Measurements from ENCODE around the gene PLPP3. TPM values are rescaled to one million over a fixed set of nuclear protein-coding genes. Genes with fewer than 3 reads are reported as not detected.

Gene PLPP3
- total RNA-seq, 1 donor from 2014 or later = 4.6 TPM

DNA sequence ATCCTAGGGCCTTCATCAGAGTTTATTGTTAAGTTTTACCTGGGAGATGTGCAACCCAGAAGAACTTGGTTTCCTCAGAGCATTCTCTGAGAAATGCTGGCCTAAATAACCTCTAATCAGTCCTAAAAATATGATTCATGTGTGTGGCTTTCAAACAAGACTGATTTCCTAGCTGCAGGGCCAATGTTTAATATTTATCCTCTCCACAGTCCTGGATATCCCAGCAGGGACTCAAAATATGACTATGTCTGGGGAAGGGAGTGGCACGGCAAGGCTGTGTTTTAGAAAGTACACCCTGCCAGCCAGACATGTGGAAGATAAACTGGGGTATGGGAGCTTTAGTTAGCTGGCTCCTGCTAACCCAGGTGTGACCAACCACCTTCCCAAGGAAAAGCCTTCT, 26.3 kb downstream of the PLPP3 start:
- H3K36me3 Mint-ChIP-seq (ENCODE audit: low read depth) = no peaks in the 10 kb centered on the region
- DNase-seq = no peak
- no peak overlapping the region for H3K27ac Mint-ChIP-seq
- intact Hi-C loops (cut with micrococcal nuclease) = no loop called here
- no peaks in the 10 kb centered on the region for H3K27me3 Mint-ChIP-seq
- CTCF ChIA-PET = no interaction called here
- POLR2A ChIA-PET = no interaction called here
- peaks cover 10% of the 10 kb centered on the region for H3K4me1 Mint-ChIP-seq
- H3K4me3 Mint-ChIP-seq = no peak overlapping the region
- ATAC-seq (ENCODE audit: low read depth) = no peak
- H3K9me3 Mint-ChIP-seq = no peaks in the 10 kb centered on the region
- TF ChIP-seq, protein P1, sequence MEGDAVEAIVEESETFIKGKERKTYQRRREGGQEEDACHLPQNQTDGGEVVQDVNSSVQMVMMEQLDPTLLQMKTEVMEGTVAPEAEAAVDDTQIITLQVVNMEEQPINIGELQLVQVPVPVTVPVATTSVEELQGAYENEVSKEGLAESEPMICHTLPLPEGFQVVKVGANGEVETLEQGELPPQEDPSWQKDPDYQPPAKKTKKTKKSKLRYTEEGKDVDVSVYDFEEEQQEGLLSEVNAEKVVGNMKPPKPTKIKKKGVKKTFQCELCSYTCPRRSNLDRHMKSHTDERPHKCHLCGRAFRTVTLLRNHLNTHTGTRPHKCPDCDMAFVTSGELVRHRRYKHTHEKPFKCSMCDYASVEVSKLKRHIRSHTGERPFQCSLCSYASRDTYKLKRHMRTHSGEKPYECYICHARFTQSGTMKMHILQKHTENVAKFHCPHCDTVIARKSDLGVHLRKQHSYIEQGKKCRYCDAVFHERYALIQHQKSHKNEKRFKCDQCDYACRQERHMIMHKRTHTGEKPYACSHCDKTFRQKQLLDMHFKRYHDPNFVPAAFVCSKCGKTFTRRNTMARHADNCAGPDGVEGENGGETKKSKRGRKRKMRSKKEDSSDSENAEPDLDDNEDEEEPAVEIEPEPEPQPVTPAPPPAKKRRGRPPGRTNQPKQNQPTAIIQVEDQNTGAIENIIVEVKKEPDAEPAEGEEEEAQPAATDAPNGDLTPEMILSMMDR (IDR thresholded peaks at IDR 0.05) = no peak

DNA sequence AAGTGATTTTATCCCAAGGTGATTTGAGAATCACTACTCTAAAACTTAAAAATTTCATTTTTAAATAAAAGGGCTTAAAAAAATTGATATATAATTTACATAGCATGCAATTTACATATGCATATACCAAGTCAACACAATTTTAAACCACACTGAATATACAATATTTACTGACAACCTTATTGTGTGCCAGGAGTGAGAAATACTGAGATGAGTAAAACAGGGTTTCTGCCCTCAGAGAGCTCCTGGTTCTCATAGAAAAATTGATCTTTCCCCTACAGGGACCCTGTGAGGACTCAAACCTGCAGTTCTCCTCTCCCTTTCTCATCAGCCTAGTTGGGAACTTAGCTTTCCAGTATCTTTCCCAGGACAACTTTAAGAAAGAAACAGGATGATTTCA, 27.0 kb downstream of the PLPP3 start:
- H3K4me1 Mint-ChIP-seq = peaks cover 10% of the 10 kb centered on the region
- intact Hi-C loops (cut with micrococcal nuclease) = no loop called here

DNA sequence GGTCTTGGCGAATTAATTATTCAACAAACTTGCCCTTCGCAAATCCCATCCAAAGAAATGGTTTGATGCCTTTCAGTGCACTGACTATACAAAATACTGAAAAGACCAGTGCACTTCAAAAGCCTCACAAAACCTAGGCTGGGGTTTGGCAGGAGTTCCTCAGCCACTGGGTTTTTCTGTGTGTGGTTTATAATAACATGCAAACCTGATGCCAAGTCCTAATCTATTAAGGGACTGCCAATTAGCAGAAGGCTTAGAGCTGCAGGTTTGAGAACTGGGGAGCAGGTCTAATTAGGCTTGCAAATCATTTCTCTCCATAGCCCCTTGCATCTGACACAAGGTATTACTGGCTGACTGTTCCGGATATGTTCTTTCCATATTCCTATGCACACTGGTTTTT, 27.7 kb downstream of the PLPP3 start:
- intact Hi-C loops (cut with micrococcal nuclease) = no loop called here
- H3K4me1 Mint-ChIP-seq = peaks cover 10% of the 10 kb centered on the region
- ChIA-PET POLR2A (no interaction called here), CTCF (no interaction called here)
- no peaks in the 10 kb centered on the region for H3K27me3 Mint-ChIP-seq
- no peak overlapping the region for H3K4me3 Mint-ChIP-seq
- H3K27ac Mint-ChIP-seq = no peak overlapping the region
- TF ChIP-seq, protein P1 (IDR thresholded peaks at IDR 0.05) = no peak
- H3K9me3 Mint-ChIP-seq = no peaks in the 10 kb centered on the region
- no peak for ATAC-seq (ENCODE audit: low read depth)
- H3K36me3 Mint-ChIP-seq (ENCODE audit: low read depth) = no peaks in the 10 kb centered on the region
- no peak for DNase-seq

More for the DNA sequence above, 27.0 kb downstream of the PLPP3 start:
- H3K36me3 Mint-ChIP-seq (ENCODE audit: low read depth) = no peaks in the 10 kb centered on the region
- ATAC-seq (ENCODE audit: low read depth) = no peak
- CTCF ChIA-PET = no interaction called here
- TF ChIP-seq, protein P1 (IDR thresholded peaks at IDR 0.05) = no peak
- POLR2A ChIA-PET = no interaction called here
- no peaks in the 10 kb centered on the region for H3K27me3 Mint-ChIP-seq
- H3K9me3 Mint-ChIP-seq = no peaks in the 10 kb centered on the region
- H3K4me3 Mint-ChIP-seq = no peak overlapping the region
- no peak overlapping the region for H3K27ac Mint-ChIP-seq
- DNase-seq = no peak

DNA sequence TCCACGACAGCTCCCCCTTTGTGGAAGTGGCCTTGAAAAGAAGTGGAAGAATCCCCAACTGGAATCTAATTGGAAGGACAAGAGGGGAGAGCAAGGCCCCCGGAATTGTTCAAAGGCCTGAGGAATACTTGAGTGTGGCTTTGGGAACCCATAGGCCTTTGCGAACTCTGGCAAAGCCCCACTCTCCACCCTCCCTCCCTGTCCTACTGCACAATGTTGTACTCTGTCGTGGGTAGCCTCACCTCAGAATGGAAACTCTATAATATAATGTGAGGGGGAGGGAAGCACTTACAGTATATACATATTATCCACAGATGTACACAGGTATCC, 28.5 kb downstream of the PLPP3 start:
- DNase-seq = no peak
- Mint-ChIP-seq H3K36me3 (ENCODE audit: low read depth) (no peaks in the 10 kb centered on the region), H3K9me3 (no peaks in the 10 kb centered on the region), H3K4me3 (no peak overlapping the region), H3K4me1 (peaks cover 8% of the 10 kb centered on the region), H3K27me3 (no peaks in the 10 kb centered on the region), H3K27ac (no peak overlapping the region)
- ATAC-seq (ENCODE audit: low read depth) = no peak
- ChIA-PET CTCF (no interaction called here), POLR2A (no interaction called here)
- TF ChIP-seq, protein P1 (IDR thresholded peaks at IDR 0.05) = no peak
- intact Hi-C loops (cut with micrococcal nuclease) = no loop called here

DNA sequence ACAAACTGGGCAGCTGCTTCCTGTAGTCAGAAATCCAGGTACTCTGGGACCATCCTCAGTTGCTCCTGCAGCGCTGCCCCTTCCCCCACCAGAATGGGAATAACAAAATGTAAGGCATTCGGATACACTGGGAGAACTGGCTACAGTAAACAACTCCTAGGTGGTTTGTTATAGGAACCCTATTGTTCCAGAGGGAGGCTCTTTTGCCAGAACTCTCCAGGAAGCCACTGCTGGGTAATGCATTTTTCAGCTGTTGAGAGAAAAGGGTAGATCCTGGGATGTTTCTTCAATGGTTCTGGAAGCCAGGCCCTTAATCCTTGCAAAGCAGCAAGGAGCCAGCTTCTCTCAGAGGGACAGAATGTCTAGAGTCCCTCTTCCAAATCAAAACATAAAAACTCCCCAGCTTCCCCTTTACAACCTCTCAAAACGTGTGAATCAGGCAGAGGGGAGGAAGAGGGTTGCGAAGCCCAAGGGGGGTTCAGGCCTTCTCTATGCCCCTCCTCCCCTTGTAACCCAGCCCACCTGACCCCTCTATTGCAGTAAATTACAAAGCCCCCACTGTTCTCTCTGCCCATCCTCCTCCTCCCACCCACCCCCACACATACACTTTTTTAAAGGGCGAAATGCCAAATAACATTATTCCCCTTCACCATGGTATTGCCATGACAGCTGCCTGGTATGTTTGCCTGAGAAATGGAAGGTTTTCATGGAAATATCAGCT, 29.1 kb downstream of the PLPP3 start:
- ChIA-PET POLR2A (no interaction called here), CTCF (no interaction called here)
- Mint-ChIP-seq H3K27me3 (no peaks in the 10 kb centered on the region), H3K4me1 (peaks cover 7% of the 10 kb centered on the region), H3K36me3 (ENCODE audit: low read depth) (no peaks in the 10 kb centered on the region), H3K27ac (no peak overlapping the region), H3K4me3 (no peak overlapping the region), H3K9me3 (no peaks in the 10 kb centered on the region)
- no peak for DNase-seq
- ATAC-seq (ENCODE audit: low read depth) = no peak
- intact Hi-C loops (cut with micrococcal nuclease) = no loop called here
- TF ChIP-seq, protein P1 (IDR thresholded peaks at IDR 0.05) = no peak

Measured in activated B cell treated with CpG ODN at 0.5 μM for 24 hours (primary cell).